Right renal pelvis (tissue), 4 donors: ENCODE data around the gene CARS2. TPM values are rescaled to one million over a fixed set of nuclear protein-coding genes. Genes with fewer than 3 reads are reported as not detected.
"Not testable (repeated sequence)": the region's sequence is repeated elsewhere in the genome, so short reads cannot be mapped to it uniquely, and the experiment has no call there.

Experiments
- DNase-seq, 4 donors: peaks; one replicate each; pipeline ENCODE4 v3.0.0-alpha.2; 2013; ENCODE audit warnings: low read depth in 4 of 4, low spot score in 3 of 4, missing footprints in 1 of 4
- polyA plus RNA-seq, 4 donors: library from polyadenylated mRNA; unstranded; fragments of 120-200 nt; gene quantifications; one replicate each; pipeline ENCODE4 v1.2.1, GENCODE V29; 2013; ENCODE audit not compliant: insufficient read length in 4 of 4

Gene CARS2
- polyA plus RNA-seq, 4 donors = 59.5 to 67.8 (median 63.3) TPM

- DNase-seq = no peak
Observed at GRCh38 chr13:110684388-110685056, 21.4 kb downstream of the CARS2 start.

DNA sequence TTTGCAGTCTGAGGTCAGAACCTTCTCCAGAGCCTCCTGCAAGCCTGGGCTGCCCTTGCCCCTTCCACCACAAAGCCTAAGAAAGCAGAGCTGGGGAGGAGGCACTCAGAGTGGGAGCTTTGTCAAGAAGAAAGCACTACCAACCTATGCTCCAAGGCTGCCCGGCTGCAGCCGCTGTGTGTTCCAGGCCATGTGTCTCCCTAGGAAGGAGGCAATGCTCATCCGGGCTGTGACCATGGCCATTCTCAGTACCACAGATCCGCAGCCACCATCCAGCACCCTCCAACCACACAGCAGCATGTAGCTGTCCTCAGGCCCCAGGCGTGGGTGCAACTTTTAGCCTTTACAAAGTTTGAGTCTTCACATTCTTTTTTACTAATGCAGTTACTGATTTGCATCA, 22.0 kb downstream of the CARS2 start:
- no peak for DNase-seq

- no peak for DNase-seq
Observed at GRCh38 chr13:110683203-110683883, 22.6 kb downstream of the CARS2 start.

GRCh38 chr13:110682746-110683145, 23.2 kb downstream of the CARS2 start:
- no peak for DNase-seq

GRCh38 chr13:110681868-110682550, 23.9 kb downstream of the CARS2 start:
- no peak for DNase-seq

- no peak for DNase-seq
Observed at GRCh38 chr13:110680852-110681251, 25.1 kb downstream of the CARS2 start.

- no peak for DNase-seq
Observed at GRCh38 chr13:110677731-110678545, 28.0 kb downstream of the CARS2 start.

DNA sequence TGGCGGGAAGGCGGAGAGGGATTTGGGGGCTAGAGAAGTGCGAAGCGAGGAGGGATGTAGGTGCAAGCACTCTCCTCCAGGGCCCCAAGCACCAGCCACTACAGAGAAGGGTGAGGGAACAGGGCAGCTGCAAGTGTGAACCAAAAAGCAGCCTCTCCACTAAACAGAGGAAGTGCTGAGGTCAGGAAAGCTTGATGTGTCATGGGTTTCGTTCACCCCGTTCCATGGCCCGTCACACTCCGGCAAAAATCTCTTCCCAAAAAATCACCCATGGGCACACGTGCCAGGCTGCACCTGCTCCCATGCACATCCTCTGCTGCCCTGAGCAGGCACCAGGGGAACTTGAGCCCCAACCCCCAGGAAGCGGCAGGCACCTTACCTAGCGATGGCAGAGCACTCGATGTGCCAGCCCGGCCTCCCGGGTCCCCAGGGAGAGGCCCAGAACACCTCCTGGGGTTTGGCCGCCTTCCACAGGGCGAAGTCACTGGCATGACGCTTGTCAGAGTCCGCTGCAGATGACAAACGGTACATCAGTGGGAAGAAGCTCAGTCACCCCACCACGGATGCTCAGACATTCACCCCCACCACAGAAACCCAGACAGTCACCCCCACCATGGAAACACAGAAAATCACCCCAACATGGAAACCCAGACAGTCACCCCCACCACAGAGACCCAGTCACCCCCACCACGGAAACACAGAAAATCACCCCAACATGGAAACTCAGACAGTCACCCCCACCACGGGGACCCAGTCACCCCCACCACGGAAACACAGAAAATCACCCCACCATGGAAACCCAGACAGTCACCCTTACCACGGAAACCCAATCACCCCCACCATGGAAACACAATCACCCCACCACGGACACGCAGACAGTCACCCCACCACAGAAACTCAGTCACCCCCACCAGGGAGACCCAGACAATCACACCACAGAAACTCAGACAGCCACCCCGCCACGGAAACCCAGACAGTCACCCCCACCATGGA, 29.0 kb downstream of the CARS2 start:
- no peak for DNase-seq

DNA sequence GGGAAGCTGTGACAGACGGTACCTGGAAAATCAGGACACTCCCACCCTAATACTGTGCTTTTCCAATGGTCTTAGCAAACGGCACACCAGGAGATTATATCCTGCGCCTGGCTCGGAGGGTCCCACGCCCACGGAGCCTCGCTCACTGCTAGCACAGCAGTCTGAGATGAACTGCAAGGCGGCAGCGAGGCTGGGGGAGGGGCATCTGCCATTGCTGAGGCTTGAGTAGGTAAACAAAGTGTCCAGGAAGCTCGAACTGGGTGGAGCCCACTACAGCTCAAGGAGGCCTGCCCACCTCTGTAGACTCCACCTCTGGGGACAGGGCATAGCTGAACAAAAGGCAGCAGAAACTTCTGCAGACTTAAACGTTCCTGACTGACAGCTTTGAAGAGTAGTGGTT, 36.1 kb downstream of the CARS2 start:
- not testable (repeated sequence) for DNase-seq

DNA sequence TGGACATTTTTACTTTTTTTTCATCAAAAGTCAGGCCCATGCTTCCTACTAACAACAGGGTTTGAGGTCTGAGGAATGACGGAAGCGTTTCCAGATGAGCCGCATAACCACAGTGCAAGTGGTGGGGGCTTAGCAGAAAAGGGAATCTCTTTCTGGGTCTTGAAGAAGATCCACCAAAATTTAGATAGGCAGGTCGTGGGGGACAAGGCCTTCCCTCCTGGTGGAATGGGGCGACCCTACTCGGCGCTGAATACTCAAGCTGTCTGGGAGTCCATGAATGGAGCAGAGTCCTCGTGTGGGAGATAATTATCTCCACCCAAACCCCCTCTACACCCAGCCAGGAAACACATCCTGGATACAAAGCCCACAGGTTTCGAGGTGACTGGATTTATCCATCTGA, 36.9 kb downstream of the CARS2 start:
- no peak for DNase-seq

GRCh38 chr13:110666255-110666533, 39.7 kb downstream of the CARS2 start:
- DNase-seq = no peak

GRCh38 chr13:110665491-110666254, 40.2 kb downstream of the CARS2 start:
- no peak for DNase-seq

DNA sequence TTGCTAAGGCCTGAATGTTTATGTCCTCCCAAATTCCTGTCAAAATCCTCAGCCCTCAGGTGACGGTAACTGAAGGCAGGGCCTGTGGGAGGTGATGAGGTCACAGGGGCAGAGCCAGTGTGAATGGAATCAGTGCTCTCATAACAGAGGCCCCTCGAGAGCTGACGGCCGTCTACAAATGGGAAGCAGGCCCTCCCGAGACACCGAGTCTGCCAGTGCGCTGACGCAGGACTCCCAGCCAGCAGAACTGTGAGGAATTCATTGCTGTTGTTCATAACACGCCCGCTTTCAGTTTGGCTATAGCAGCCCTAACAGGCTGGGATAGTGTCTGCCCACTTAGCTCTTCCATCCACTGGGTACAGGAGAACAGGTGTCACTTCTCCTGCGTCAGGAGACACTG, 41.2 kb downstream of the CARS2 start:
- DNase-seq = no peak

DNA sequence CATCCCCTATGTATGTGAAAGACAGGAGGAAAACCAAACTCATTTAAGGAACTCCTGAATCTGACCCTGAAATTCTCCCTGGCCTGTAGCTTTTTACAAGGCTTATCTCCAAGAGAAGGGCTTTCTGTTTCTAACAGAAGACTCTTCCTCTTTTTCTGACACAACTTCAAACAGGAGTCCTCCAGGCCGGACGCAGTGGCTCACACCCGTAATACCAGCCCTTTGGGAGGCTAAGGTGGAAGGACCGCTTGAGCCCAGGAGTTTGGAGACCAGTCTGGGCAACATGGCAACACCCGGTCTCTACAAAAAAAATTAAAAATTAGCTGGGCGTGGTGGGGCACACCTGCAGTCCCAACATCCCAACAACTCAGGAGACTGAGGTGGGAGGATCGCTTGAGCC, 41.9 kb downstream of the CARS2 start:
- DNase-seq = no peak

- no peak for DNase-seq
Observed at GRCh38 chr13:110663491-110663890, 42.4 kb downstream of the CARS2 start.

DNA sequence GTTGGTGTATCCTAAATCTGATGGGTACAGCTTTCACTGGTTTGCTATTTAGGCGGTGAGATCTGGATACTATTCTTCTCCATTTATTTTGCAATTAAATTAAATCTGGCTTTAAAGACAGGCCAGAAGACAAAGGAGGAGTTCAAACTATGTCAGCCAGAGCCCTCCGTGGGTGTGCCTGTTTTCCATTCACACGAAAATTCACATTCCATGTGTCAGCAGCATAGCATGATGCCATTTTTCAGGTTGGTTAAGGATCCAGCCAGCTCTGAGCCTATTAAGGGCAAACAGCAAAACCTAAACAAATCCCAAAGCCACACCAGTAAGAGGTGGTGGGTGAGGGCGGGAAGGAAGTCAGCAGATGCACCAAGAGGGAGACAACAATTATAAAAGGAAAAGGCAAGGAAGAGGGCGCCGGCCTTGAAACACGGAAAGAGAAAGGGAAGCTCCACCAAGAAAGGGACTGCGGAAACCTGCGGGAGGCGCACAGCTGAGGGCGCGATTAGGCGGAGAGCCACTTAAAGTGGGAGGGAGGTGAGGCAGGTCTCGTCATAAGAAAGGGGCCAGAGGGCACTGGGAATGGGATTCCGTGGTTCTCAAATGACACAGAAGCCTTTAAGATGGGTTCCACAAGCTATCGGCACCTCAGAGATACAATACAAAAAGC, 43.0 kb downstream of the CARS2 start:
- DNase-seq = no peak

- no peak for DNase-seq
Observed at GRCh38 chr13:110662091-110662490, 43.8 kb downstream of the CARS2 start.

GRCh38 chr13:110661256-110661655, 44.7 kb downstream of the CARS2 start:
- DNase-seq = no peak
